HL-60 (cell line): ENCODE results near the gene CIROP.
A peak's percentile ranks its signal among the peaks of the same experiment; 100 is the strongest.

Experiments used
- DNase-seq, 2 experiments: peaks; one replicate each; pipeline ENCODE4 v3.0.0-alpha.2; 2010 to 2020; ENCODE audit warnings: low read depth in 1 of 2, low spot score in 1 of 2
- H3K27ac ChIP-seq: fragments of 250-450 bp; sonication (Bioruptor Pico); replicated peaks from 2 replicates; pipeline ENCODE4 v1.5.1; 2020; ENCODE audit warnings: mild to moderate bottlenecking, moderate library complexity
- H3K27me3 ChIP-seq: fragments of 250-450 bp; sonication (Bioruptor Pico); 2 replicates; pipeline ENCODE4 v1.5.1; 2021; ENCODE audit warnings: mild to moderate bottlenecking, moderate library complexity; ENCODE audit not compliant: insufficient read depth, poor library complexity, severe bottlenecking
- H3K4me3 ChIP-seq: replicated peaks from 2 replicates; pipeline ENCODE4 v1.5.1; 2011; ENCODE audit warnings: mild to moderate bottlenecking, control low read depth, low read length; ENCODE audit not compliant: insufficient read depth
- GABPA ChIP-seq: IDR thresholded peaks from 2 replicates; pipeline ENCODE4 v1.6.1; 2012; ENCODE audit warnings: low read depth
- POLR2AphosphoS5 ChIP-seq: IDR thresholded peaks from 2 replicates; pipeline ENCODE4 v1.6.1; 2012; ENCODE audit warnings: low read depth
- REST ChIP-seq: IDR thresholded peaks from 2 replicates; pipeline ENCODE4 v1.6.1; 2012; ENCODE audit warnings: low read depth; ENCODE audit not compliant: insufficient replicate concordance
- SPI1 ChIP-seq: IDR thresholded peaks from 2 replicates; pipeline ENCODE4 v1.6.1; 2012; ENCODE audit warnings: low read depth, mild to moderate bottlenecking, borderline replicate concordance
- TF ChIP-seq, protein P1 (sequence below): IDR thresholded peaks from one replicate; pipeline ENCODE4 v1.5.1; 2011; ENCODE audit warnings: low read length, control low read depth, inconsistent platforms; ENCODE audit not compliant: insufficient read depth

Gene CIROP

DNA sequence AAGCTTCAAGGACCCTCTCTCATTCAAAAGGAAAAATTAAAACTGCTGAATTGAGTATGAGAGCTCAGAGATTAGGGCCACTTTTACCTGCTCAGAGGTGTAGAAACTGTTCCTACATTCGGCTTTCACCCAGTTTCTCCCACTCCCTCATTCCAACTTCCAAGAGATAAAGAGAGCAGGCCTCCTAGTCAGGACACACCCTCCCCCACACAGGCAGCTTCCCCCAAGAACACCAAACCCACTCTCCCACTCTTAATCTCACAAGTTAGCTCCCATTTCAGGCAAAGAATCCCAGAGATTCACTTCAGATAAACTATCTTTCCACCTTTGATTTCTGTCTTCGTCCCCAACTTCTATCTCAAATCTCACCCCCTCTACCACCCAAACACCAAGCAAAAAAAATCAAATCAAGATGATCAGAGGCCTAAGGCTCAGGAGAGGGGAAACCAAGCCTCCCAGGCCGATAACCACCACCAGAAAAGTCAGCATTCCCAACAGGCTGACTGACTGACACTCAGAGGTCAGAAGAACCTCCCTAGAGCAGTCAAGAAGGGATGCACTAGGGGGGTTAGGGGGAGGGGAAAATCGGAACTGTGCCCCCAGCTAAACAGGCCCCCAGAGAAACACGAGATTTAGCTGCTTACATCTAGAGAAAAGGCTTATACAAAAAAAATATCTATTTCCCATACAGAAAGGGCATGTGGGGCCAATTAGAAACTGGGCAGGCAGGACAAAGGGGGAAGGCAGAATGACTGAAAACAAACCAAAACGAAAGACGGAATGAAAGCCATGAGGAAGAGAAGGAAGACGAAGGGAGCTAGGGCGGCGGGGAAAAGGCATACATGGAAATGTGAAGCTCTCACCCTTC lies 34.3 kb downstream of the CIROP start:
- Histone ChIP-seq H3K27ac (peak overlapping the region; percentile 73), H3K27me3 (no peaks in the 10 kb centered on the region), H3K4me3 (peak overlapping the region; percentile 78)
- TF ChIP-seq POLR2AphosphoS5 = no peak; the same call in 1 of the 2 replicates
- no peak for TF ChIP-seq GABPA
- TF ChIP-seq, protein P1, sequence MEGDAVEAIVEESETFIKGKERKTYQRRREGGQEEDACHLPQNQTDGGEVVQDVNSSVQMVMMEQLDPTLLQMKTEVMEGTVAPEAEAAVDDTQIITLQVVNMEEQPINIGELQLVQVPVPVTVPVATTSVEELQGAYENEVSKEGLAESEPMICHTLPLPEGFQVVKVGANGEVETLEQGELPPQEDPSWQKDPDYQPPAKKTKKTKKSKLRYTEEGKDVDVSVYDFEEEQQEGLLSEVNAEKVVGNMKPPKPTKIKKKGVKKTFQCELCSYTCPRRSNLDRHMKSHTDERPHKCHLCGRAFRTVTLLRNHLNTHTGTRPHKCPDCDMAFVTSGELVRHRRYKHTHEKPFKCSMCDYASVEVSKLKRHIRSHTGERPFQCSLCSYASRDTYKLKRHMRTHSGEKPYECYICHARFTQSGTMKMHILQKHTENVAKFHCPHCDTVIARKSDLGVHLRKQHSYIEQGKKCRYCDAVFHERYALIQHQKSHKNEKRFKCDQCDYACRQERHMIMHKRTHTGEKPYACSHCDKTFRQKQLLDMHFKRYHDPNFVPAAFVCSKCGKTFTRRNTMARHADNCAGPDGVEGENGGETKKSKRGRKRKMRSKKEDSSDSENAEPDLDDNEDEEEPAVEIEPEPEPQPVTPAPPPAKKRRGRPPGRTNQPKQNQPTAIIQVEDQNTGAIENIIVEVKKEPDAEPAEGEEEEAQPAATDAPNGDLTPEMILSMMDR = no peak
- TF ChIP-seq SPI1 = no peak
- no peak for TF ChIP-seq REST
- no peak for DNase-seq

DNA sequence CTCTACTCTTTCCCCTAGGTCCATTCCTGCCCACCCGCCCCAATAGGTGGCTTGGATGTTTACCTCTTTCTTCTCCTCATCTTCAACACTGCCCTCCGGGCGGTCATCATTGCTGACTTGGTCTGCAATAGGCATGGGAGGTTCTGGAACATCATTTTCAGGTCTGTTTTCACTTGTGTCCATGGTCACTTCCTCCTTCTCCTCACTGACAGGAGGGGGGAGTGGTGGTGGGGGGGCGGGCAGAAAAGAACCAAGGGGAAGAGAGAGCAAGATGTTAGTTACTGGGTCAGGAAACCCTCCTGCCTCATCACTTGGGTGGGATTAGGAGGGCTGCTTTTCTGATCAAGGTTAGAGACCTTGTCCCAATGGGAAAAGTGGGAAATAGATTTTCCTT lies 35.4 kb downstream of the CIROP start:
- no peaks in the 10 kb centered on the region for H3K27me3 ChIP-seq
- 0 out of 2 replicates have a peak overlapping the region, but pooled peaks have one; percentile 18 for H3K27ac ChIP-seq
- no peak for DNase-seq
- TF ChIP-seq GABPA = no peak
- no peak for TF ChIP-seq POLR2AphosphoS5
- no peak for TF ChIP-seq REST
- 0 out of 2 replicates have a peak, but pooled peaks have one; percentile 36 for TF ChIP-seq SPI1
- H3K4me3 ChIP-seq = no peak overlapping the region

DNA sequence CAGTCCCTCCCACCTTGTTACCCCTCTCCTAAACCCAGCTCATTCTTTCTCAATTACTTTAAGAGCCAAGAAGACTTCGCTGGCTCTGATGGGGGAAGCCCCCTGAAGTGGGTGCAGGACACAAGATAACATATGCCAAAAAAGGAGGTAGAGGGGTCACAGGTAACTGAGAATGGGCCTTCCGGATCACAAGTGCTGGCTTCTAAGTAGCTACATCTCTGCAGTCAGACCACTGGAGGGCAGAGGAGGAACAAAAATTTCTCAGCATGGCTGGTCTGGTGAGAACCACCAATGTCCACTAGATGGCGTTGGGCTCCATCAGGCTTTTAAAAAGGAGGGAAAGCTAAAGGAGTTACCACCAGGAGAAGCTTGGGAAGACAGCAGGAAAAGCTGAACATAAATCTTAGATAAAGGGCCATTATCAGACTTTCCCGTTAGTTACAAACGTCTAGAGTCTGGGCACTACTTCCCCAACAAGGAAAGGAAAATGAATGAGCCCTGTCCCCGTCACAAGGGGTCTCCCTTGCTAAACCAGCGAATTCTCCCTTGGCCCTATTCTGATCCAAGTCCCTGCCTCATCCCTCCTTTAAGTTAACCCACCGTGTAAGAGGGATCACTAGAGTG lies 35.9 kb downstream of the CIROP start:
- no peak overlapping the region for H3K4me3 ChIP-seq

More for the DNA sequence above, 35.9 kb downstream of the CIROP start:
- no peak for TF ChIP-seq SPI1
- TF ChIP-seq, protein P1 = peak; percentile 99
- DNase-seq = peak; percentile 65 to 84
- no peaks in the 10 kb centered on the region for H3K27me3 ChIP-seq
- peak overlapping the region; percentile 40; the same call in 1 of the 2 replicates for H3K27ac ChIP-seq
